ENCODE data around the gene CTNND2. TPM values are rescaled to one million over a fixed set of nuclear protein-coding genes. Genes with fewer than 3 reads are reported as not detected.

The CTNND2 gene
- total and polyA plus RNA-seq, 10 of the 15 experiments (the other 5 are each of a cell fraction or from before 2014, with no cell fraction given): 0.02 to 0.16 (median 0.04) TPM; not detected in 7

GRCh38 chr5:11377896-11378295 lies 526.4 kb downstream of the CTNND2 start:
- TF ChIP-seq, protein P1, sequence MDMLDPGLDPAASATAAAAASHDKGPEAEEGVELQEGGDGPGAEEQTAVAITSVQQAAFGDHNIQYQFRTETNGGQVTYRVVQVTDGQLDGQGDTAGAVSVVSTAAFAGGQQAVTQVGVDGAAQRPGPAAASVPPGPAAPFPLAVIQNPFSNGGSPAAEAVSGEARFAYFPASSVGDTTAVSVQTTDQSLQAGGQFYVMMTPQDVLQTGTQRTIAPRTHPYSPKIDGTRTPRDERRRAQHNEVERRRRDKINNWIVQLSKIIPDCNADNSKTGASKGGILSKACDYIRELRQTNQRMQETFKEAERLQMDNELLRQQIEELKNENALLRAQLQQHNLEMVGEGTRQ (IDR thresholded peaks at IDR 0.05; ENCODE audit: borderline replicate concordance, low read depth, low read length): no peak
- no peak for TF ChIP-seq NKRF (conservative IDR thresholded peaks at IDR 0.05)
- no peak for TF ChIP-seq SMAD5 (IDR thresholded peaks at IDR 0.05; ENCODE audit: low read depth)
- TF ChIP-seq PML (IDR thresholded peaks at IDR 0.05; ENCODE audit: low read length): no peak
- TF ChIP-seq SRF (IDR thresholded peaks at IDR 0.05; ENCODE audit: low read depth in 2 of 2, low read length in 2 of 2): no peak
- no peak for TF ChIP-seq ASH2L (IDR thresholded peaks at IDR 0.05; ENCODE audit: borderline replicate concordance, low read depth)
- no peak for TF ChIP-seq CHD4 (IDR thresholded peaks at IDR 0.05)
- no peak for TF ChIP-seq TCF3 (IDR thresholded peaks at IDR 0.05; ENCODE audit: borderline replicate concordance, insufficient read depth, low read depth, low read length)
- TF ChIP-seq GABPA (IDR thresholded peaks at IDR 0.05; ENCODE audit: low read depth): no peak
- no peak for TF ChIP-seq HDAC6 (IDR thresholded peaks at IDR 0.05; ENCODE audit: unreplicated experiment)
- no peak for TF ChIP-seq JUND (IDR thresholded peaks at IDR 0.05; ENCODE audit: low read depth, low read length)
- no peak for TF ChIP-seq NR2C1 (IDR thresholded peaks at IDR 0.05)
- TF ChIP-seq SMC3 (IDR thresholded peaks at IDR 0.05; ENCODE audit: borderline replicate concordance, low read length): no peak
- TF ChIP-seq TCF12 (IDR thresholded peaks at IDR 0.05; ENCODE audit: low read depth, low read length): no peak
- Histone ChIP-seq H3K36me3 (ENCODE audit: control insufficient read depth in 2 of 2, insufficient read depth in 2 of 2, low read length in 1 of 2) (no peaks in the 10 kb centered on the region), H3K4me2 (ENCODE audit: control insufficient read depth, insufficient read depth) (no peak overlapping the region), H3K27me3 (replicated peaks in 1 of 2; ENCODE audit: control insufficient read depth in 2 of 2, insufficient read depth in 2 of 2, low read length in 1 of 2) (no peaks in the 10 kb centered on the region), H3K4me1 (ENCODE audit: control insufficient read depth, insufficient read depth, low read length) (no peaks in the 10 kb centered on the region), H3K4me3 (no peak overlapping the region), H3K27ac (ENCODE audit: control insufficient read depth, insufficient read depth) (no peak overlapping the region), H3K9me3 (replicated peaks; ENCODE audit: control insufficient read depth, insufficient read depth, low read length) (no peaks in the 10 kb centered on the region), H3K9ac (ENCODE audit: control insufficient read depth, insufficient read depth, low read length) (no peak overlapping the region), H3K79me2 (ENCODE audit: control insufficient read depth, insufficient read depth, low read length) (no peaks in the 10 kb centered on the region), H4K20me1 (ENCODE audit: control insufficient read depth, insufficient read depth) (no peaks in the 10 kb centered on the region), H2AFZ (ENCODE audit: control insufficient read depth, low read depth, low read length) (no peak overlapping the region)
- BruUV-seq (replicated peaks): no TSS peak
- 6% methylated on average over 2 of the region's 2 CpGs for WGBS (ENCODE audit: insufficient coverage, insufficient replicate concordance, low lambda C conversion rate, missing lambda C conversion rate)
- FAIRE-seq (no peak), DNase-seq (ENCODE audit: low read depth, low spot score) (no peak), ATAC-seq (no peak)
- intact Hi-C loops (cut with micrococcal nuclease; ENCODE audit: unreplicated experiment): no loop called here
- SMC1A ChIA-PET (ENCODE audit: uncharacterized antibody, unreplicated experiment): no interaction called here
- POLR2A ChIA-PET: interaction anchor here (0.5 kb wide), 1 partner anchor 943 kb away, joined by 3 read pairs; no protein-coding TSS in a partner anchor
- in situ Hi-C loops (cut with MboI): no loop called here
- CTCF ChIA-PET: no interaction called here
- RAD21 ChIA-PET (ENCODE audit: unreplicated experiment): no interaction called here

Measured in GM12878 (cell line).